ENCODE data around the gene FAM107A. TPM values are rescaled to one million over a fixed set of nuclear protein-coding genes. Genes with fewer than 3 reads are reported as not detected.

The FAM107A gene
- total and polyA plus RNA-seq, 2 of the 4 experiments (the other 2 are of a cell fraction): not detected

DNA sequence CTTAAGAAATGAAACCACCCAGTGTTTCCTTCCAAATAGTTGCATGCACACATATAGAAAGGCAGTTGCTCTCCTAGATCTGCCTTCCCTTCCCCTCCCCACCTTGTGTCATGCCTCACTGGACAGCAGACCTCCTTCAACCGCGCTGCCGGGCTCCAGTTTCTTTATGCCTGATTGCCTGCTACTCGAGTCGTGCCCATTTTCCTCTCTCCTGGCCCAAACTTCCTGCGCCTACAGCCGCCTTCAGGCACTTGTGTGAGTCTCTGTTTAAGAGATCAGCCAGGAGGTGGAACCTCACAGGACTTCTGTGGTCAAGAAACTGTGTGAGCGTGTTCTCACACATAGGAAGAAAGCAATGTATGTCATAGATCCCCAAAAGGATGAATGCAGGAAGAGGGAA, 8.8 kb upstream of the FAM107A start:
- Histone ChIP-seq H3K56ac (ENCODE audit: extremely low read depth, insufficient read depth, low read length) (no peak overlapping the region), H3K18ac (ENCODE audit: low read depth, low read length) (no peak overlapping the region), H3K23ac (ENCODE audit: low read depth, low read length) (no peak overlapping the region; the same call in 1 of the 2 replicates), H3K9me3 (ENCODE audit: control insufficient read depth, insufficient read depth, low read length) (peaks cover 5% of the 10 kb centered on the region; the same call in 1 of the 2 replicates), H2BK15ac (ENCODE audit: low read depth, low read length) (no peak overlapping the region), H3K4me3 (ENCODE audit: insufficient read depth, low read depth, low read length) (no peak overlapping the region), H3K9ac (ENCODE audit: low read depth, low read length) (no peak overlapping the region), H4K91ac (ENCODE audit: insufficient read depth, low read depth, low read length) (no peak overlapping the region), H3K27me3 (ENCODE audit: control insufficient read depth, insufficient read depth, low read length) (peaks cover 32% of the 10 kb centered on the region), H3K36me3 (ENCODE audit: control insufficient read depth, insufficient read depth, low read length) (no peaks in the 10 kb centered on the region), H3K27ac (ENCODE audit: insufficient read depth, low read length) (no peak overlapping the region), H3K9me1 (ENCODE audit: insufficient read depth, low read length) (no peaks in the 10 kb centered on the region), H3K4me1 (ENCODE audit: control insufficient read depth, insufficient read depth, low read length) (no peaks in the 10 kb centered on the region), H2BK20ac (ENCODE audit: low read depth, low read length) (no peak overlapping the region), H3K14ac (replicated peaks; ENCODE audit: low read depth, low read length) (no peak overlapping the region), H3K4ac (ENCODE audit: low read depth, low read length) (no peak overlapping the region), H3K79me1 (ENCODE audit: low read depth in 1 of 2, low read length in 2 of 2) (no peaks in the 10 kb centered on the region), H2AFZ (replicated peaks; ENCODE audit: low read length, poor library complexity) (no peak overlapping the region), H2AK5ac (ENCODE audit: low read depth, low read length) (no peak overlapping the region), H4K20me1 (ENCODE audit: insufficient read depth, low read length) (no peaks in the 10 kb centered on the region; the same call in 1 of the 2 replicates), H2BK120ac (ENCODE audit: low read depth, low read length) (no peak overlapping the region), H4K5ac (ENCODE audit: low read depth, low read length) (no peak overlapping the region), H3K4me2 (ENCODE audit: low read depth, low read length) (no peak overlapping the region; the same call in 1 of the 2 replicates), H4K8ac (ENCODE audit: low read depth in 2 of 2, low read length in 2 of 2) (no peak overlapping the region), H2BK5ac (ENCODE audit: low read depth, low read length, poor library complexity, severe bottlenecking) (no peak overlapping the region), H2AK9ac (replicated peaks; ENCODE audit: low read depth, low read length, poor library complexity) (no peak overlapping the region)
- ChIA-PET POLR2A (ENCODE audit: unreplicated experiment) (interaction anchor here (0.6 kb wide), 1 partner anchor 22 kb away, joined by 7 read pairs; no protein-coding TSS in a partner anchor), CTCF (interaction anchor here (0.9 to 1.4 kb wide), 4 partner anchors 12 to 44 kb away, joined by 3 to 8 read pairs (median 3); no protein-coding TSS in a partner anchor)
- BruUV-seq (replicated peaks): no TSS peak
- dilution Hi-C loops (cut with HindIII; ENCODE audit: low sequenced_read_pairs, unreplicated experiment): no loop called here
- DNase-seq (no peak), ATAC-seq (ENCODE audit: low read depth) (no peak)
- 100% methylated on average over 1 of the region's 8 CpGs; no CpG with 5 or more reads in 1 of the 2 experiments for WGBS, 2 experiments (ENCODE audit: extremely low coverage in 2 of 2, insufficient read length in 1 of 2)
- in situ Hi-C loops (cut with MboI; ENCODE audit: low sequenced_read_pairs): no loop called here
- TF ChIP-seq MAZ (IDR thresholded peaks at IDR 0.05; ENCODE audit: borderline replicate concordance, low read depth, low read length): no peak
- TF ChIP-seq FOS (IDR thresholded peaks at IDR 0.05; ENCODE audit: low read depth, low read length): no peak
- no peak for TF ChIP-seq RAD21 (IDR thresholded peaks at IDR 0.05; ENCODE audit: low read length)
- TF ChIP-seq RCOR1 (IDR thresholded peaks at IDR 0.05; ENCODE audit: insufficient replicate concordance, low read length): no peak
- TF ChIP-seq, protein P1, sequence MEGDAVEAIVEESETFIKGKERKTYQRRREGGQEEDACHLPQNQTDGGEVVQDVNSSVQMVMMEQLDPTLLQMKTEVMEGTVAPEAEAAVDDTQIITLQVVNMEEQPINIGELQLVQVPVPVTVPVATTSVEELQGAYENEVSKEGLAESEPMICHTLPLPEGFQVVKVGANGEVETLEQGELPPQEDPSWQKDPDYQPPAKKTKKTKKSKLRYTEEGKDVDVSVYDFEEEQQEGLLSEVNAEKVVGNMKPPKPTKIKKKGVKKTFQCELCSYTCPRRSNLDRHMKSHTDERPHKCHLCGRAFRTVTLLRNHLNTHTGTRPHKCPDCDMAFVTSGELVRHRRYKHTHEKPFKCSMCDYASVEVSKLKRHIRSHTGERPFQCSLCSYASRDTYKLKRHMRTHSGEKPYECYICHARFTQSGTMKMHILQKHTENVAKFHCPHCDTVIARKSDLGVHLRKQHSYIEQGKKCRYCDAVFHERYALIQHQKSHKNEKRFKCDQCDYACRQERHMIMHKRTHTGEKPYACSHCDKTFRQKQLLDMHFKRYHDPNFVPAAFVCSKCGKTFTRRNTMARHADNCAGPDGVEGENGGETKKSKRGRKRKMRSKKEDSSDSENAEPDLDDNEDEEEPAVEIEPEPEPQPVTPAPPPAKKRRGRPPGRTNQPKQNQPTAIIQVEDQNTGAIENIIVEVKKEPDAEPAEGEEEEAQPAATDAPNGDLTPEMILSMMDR (conservative IDR thresholded peaks at IDR 0.05; ENCODE audit: low read depth, low read length): no peak
- TF ChIP-seq POLR2A (IDR thresholded peaks at IDR 0.05; ENCODE audit: low read depth, low read length): no peak
- TF ChIP-seq CEBPB (IDR thresholded peaks at IDR 0.05; ENCODE audit: low read depth, low read length): no peak
- no peak for TF ChIP-seq RFX5 (IDR thresholded peaks at IDR 0.05; ENCODE audit: low read depth, low read length)
- no peak for TF ChIP-seq NFE2L2 (IDR thresholded peaks at IDR 0.05; ENCODE audit: low read depth, low read length)
- intact Hi-C loops (cut with micrococcal nuclease): loop anchor here (5.0 kb wide), 1 partner anchor 41 kb away; no protein-coding TSS in a partner anchor

Data from IMR-90 (cell line).